Activated CD4-positive, alpha-beta T cell treated with anti-CD3 and anti-CD28 coated beads, Interleukin-2, amount 50 U/mL, for 24 hours (primary cell): Measurements from ENCODE around the gene SPEM3.
A peak's percentile ranks its signal among the peaks of the same experiment; 100 is the strongest.

Experiments used
- DNase-seq, 2 donors: peaks; one replicate each; pipeline ENCODE4 v3.0.0-alpha.2; 2020; ENCODE audit warnings: low read depth in 1 of 2, low spot score in 1 of 2

Gene SPEM3

DNA sequence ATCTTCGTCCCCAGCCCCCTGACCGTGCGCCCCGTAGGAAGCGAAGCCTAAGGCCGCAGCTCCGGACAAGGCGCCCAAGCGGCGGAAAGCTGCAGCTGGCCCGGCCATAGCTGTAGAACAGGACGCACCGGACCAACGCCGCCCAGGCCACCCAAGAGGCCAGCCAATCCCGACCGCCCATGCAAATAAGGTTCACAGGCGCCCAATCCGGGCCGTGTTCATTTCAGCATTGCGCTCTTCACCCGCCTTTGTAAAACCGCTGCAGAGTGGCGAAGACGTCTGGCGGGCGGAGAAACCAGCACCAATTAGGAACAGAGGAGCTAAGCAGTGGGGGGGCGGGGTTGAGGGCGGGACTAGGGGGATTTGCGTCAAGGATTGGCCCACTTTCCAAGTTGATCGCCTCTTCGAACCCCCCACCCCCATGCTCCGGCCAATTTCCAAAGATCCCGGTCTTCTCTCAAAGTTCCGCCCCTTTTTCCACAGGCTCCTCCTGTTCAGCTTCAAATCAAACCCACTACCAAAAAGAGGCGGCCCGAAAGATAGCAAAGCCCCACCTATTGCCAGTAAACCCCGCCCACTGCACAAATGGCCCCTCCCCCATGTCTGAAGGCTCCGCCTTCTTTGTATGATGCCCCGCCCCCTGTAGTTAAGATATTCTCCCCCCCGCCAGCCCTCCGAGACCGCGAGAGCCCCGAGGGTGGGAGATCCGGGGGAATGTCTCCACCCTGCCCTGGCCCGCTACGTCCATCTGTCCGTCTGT is 24.5 kb upstream of the SPEM3 start, which contains the start of gene TMEM256:
TSS of gene TMEM256 (minus strand) at position 121 of the 760 bp plus-strand sequence. CDS start at position 108, 13 bp downstream.
- DNase-seq = peak; percentile 93 to 96

DNA sequence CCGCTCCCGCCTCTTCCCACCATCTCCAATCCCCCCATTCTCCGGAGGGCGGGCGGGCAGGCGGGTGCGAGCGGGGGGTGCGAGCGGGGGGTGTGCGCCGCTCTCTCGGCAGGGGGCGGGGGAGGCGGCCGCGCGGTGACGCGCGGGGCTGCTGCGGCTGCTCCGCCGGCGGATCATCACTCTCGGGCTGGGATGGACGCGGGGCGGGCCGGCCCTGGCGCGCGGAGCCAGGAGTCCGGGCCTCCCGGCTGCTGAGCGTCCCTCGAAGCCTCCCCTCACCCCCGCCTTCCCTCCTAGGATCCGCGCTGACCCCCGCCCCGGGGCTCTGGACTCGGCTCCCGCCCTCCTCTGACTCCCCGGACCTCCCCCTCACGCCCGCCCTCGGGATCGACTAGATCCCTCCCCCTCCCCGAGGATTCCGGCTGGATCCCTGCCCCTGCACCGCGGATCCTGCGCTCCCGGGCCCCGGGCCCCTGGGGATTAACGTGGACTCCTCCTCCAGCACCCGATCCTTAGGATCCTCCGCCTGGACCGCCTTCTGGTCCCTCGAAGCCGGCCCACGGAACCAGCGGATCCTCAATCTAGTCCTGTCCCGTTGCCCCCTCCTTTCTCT is 23.8 kb upstream of the SPEM3 start:
- peak in 1 of 2 donors; percentile 32 for DNase-seq

DNA sequence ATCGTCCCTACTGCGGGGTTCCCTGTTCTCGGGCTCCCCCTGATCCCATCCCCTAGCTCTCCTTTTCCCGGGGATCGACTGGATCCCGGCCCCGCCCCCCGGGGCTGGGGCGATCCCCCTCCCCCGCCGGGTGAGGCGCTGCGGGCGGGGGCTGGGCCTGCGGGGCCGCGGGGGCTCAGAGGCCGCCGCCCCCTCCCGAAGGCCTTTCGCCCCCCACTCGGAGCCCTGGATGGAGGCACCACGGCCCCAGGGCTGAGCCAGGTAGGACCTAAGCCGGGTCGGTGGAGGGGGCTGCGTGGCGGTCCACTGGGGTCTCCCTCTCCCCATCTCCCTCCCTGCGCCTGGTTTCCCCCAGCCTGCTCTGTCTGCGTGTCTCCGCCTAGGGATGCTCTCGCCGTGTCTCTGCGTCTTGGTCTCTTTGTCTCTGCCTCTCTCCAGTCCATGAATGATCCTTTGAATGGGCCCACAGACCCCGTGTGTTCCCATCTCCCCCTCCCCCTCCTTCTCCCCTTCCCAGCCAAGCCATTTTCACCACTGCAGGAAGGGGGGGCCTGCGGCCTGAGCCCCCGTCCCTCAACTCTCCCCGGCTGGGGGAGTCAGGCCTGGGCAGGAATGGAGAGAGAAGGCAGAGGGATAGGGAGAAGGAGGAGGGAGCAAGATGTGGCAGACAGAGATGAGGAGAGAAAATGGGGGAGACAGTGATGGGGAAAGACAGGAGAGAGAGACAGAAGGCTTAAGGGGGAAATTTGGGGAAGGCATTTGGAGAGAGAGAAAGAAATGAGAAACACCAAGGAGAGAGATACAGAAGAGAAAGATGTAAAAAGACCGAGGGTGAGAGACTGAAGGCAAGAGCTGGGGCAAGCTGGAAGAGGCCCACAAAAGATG is 23.1 kb upstream of the SPEM3 start:
- no peak for DNase-seq

DNA sequence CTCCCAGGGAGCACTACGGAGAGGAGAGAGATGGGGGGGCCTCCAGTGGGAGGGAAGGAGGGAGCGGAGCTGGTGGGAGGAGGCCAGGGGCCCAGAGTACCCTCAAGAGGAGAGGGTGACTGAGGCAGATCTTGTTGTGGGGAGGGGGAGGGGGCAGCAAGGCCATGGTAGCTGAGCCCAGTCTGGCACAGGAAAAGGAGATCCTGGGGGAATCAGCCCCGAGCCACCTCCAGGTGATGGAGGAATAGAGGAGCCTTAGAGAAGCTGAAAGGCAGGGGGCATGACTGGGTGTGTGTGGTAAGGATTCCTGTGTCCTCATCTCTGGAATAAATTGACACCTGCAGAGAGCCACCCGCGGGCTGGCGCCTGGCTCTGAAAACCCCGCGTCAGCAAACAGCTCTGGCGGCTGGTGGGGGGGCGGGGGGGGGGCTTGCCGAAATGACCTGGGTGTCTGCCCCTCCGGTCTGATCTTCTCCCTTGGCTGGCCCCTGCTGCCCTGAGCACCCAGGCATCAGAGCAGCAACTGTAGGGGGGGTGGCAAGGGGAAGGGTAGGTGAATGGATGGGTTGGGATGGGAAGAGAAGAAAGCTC is 22.3 kb upstream of the SPEM3 start:
- no peak for DNase-seq

DNA sequence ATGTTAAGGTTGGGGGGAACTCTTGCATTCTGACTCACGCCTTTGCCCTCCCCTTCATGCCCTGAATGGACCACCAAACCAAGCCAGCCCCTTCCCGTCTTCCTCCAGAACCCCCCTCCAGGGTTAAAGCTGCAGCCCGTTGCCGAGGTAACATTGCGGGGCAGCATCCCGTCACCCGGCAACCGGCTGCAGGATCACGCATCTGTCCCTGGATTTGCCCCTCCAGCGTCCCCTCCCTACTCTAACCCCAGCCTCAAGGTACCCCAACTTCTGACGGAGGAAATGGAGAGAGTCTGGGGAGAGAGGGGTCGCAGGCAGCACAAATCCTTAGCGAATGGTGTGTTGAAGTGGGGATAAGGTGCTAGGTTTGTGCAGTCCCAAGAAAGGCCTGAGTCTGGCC is 21.6 kb upstream of the SPEM3 start:
- no peak for DNase-seq

DNA sequence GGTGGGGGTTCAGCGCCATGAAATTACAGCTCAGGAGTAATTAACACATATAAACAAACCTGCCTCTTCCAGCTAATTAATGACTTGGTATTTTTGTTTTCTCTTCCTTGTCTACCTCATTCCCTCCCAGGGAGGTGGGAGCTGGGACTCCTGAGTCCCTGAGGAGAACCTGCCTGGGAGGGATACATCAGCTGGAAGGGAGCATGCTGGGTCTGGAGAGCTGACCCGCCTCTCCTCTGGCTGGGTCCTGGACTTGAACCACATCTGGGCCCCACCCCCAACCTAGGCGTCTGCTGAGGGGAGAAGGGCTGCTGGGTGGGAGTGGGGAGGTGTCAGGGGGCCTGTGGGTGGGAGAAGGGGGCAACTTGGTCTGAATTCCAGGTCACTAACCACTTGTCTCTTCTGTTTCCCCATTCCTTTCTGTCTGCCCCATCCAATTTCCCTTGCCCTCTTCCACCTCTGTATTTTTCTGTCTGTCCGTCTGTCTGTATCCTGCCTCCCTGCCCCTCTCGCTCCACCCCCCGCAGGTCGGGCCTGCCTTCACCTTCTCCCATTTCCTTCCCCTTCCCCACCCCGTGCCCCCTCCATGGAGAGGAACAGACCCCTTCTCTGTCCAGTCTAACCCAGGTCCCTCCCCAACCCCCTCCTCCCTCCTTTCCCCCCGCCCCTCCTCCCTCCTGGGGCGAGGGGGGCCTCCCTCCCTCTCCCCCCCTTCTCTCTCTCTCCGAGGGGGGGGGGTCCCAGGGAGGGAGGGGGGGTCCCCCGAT is 21.0 kb upstream of the SPEM3 start, which contains the start of gene NLGN2:
TSS of gene NLGN2 (plus strand) at position 361 of the 767 bp plus-strand sequence. CDS start 411 bp downstream, outside the sequence.
- DNase-seq = no peak

DNA sequence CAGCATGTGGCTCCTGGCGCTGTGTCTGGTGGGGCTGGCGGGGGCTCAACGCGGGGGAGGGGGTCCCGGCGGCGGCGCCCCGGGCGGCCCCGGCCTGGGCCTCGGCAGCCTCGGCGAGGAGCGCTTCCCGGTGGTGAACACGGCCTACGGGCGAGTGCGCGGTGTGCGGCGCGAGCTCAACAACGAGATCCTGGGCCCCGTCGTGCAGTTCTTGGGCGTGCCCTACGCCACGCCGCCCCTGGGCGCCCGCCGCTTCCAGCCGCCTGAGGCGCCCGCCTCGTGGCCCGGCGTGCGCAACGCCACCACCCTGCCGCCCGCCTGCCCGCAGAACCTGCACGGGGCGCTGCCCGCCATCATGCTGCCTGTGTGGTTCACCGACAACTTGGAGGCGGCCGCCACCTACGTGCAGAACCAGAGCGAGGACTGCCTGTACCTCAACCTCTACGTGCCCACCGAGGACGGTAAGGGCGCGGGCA is 20.4 kb upstream of the SPEM3 start:
- no peak for DNase-seq

DNA sequence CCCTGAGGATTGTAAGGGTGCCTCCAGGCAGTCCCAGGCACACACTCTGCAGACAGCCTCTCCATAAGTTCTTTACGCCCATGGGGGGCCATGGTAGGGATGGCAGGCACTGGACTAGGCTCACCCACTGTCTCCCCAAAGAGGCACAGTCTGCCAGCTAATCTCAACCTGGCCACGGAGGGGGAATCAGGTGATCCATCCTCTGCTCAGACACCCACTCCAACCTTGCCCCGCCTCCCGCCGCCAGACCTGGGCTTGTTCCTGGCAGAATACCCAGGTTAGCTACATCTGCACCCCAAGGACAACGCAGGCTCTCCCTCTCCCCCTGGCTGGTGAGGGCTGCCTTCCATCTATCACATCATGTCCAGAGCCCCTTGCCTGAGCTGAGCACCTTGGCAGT is 19.8 kb upstream of the SPEM3 start:
- no peak for DNase-seq

DNA sequence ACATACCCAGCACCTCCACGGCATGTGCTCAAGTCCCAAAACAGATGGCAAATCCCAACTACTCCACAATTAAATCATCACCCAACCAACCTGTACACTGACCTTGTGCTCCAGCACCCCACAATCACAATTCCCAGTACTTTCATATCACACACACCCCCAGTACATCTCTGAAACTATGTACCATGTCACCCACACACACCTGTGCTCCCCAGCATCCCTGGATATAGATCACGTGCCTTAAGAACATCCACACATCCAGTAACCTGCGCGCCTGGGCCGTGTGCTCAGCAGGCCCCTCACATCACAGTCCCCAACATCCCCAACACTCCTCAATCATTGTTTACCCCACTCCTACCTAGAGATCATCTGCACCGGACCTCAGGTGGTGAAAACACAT is 18.9 kb upstream of the SPEM3 start:
- no peak for DNase-seq

DNA sequence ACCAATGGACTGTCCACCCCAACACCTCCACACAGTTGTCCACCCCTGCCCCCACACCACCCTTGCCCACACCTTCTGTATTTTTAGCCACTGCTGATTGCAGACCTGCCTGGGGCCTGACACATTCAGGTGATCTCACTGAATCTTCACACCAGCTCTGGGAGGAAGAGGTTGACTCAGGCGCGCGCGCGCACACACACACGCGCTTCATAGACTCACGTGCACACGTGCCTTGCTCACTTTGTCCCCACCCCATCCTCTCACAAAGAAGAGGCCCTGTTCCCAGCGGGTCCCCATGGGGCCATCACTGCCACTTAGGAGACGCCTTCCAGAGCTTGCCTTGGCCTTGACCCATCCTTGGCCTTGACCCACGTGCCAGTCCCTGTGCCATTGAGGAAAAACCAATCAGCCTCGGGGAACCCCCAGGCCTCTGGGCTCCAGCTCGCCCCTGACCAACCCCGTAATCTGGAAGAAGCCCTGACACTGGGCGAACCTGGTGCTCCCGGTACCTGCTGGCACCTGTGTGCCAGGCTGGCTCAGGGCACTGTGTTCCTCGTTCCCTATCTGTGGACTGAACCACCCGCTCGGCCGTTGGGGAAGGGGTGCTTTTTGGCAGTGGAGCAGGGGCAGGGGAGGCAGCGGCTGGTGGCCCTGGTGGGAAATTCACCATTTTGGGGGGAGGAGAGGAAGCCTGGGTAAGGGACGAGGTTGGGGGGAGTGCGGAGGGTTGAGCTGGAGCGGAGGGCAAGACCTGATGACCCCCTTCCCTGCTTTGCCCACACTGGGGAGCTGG is 17.8 kb upstream of the SPEM3 start:
- no peak for DNase-seq

DNA sequence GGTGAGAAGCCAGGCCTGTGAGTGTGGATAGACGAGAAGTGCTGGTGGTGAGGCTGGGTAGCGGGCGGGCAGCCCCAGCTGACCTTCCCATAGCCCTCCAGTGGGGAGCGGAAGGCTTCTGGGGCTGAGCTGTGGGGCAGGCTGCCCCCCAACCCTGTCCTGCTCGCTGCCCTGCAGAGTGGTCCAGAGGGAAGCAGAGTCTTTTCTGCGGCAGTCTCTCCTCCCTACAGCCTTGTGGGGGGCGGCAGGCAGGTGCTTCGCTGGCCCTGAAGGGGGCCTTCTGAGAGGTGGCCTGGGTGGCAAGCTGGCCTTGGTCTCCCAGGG is 17.3 kb upstream of the SPEM3 start:
- DNase-seq = no peak

DNA sequence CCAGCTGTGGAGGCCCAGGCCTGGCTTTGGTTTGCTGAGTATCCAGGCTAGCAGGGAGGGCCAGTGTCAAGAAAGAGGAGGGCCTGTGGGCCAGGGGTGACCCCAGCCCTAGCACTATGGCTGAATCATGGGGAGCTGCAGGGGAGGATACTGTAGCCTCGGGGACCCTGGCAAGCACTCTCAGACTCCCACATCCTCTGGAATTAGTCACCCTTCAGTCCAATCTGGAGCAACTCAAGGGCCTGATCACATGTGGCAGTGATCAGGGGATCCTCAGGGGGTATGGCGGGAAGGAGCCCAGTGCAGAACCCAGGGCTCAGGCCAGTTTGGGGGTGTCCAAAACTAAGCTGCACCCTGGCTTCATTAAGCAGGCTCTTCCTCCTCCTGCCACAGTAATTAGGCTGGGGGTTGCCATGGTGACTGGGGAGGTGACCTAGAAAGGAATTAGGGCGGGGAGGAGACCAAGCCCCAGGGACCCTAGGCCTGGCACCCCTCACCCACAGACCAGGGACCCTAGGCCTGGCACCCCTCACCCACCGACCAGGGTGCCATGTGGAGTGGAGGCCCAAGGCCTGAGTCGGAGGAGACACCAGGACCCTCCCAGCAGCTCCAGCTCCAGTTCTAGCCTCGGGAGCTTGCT is 15.2 kb upstream of the SPEM3 start:
- no peak for DNase-seq

DNA sequence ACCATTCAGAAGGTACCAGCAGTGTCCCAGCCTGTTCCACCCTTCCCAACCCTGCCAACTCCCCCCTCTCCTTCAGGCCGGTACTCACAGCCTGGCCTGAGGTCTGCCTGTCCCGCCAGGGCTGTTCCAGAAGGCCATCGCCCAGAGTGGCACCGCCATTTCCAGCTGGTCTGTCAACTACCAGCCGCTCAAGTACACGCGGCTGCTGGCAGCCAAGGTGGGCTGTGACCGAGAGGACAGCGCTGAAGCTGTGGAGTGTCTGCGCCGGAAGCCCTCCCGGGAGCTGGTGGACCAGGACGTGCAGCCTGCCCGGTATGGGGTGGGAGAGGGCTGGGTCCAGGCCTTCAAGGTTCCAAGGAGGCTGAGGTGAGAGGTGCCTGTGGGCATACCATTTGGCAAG is 13.8 kb upstream of the SPEM3 start:
- no peak for DNase-seq

DNA sequence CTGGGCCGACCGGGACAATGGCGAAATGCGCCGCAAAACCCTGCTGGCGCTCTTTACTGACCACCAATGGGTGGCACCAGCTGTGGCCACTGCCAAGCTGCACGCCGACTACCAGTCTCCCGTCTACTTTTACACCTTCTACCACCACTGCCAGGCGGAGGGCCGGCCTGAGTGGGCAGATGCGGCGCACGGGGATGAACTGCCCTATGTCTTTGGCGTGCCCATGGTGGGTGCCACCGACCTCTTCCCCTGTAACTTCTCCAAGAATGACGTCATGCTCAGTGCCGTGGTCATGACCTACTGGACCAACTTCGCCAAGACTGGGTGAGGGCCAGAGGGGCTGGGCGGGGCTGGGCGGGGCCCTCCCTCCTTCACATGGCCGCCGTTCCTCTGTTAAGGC is 12.9 kb upstream of the SPEM3 start:
- DNase-seq = no peak

DNA sequence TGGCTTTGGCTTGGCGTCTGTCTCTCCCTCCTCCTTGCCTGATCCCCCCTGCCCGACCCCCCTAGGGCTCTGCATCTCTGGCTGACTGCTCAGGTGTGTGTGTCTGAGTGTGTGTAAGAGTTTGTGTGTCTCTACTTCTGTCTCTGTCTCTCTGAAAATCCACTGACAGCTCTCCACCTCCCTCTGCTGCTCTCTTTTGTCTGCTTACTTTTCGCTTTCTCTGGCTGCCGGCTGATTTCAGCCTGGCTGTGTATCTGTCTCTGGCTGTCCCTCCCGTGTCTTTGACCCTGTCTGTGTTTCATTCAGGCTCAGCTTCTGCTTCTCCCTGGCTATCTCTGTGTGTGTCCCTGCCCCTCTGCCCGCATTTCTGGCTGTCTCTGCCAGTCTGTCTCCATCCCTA is 12.3 kb upstream of the SPEM3 start:
- no peak for DNase-seq

DNA sequence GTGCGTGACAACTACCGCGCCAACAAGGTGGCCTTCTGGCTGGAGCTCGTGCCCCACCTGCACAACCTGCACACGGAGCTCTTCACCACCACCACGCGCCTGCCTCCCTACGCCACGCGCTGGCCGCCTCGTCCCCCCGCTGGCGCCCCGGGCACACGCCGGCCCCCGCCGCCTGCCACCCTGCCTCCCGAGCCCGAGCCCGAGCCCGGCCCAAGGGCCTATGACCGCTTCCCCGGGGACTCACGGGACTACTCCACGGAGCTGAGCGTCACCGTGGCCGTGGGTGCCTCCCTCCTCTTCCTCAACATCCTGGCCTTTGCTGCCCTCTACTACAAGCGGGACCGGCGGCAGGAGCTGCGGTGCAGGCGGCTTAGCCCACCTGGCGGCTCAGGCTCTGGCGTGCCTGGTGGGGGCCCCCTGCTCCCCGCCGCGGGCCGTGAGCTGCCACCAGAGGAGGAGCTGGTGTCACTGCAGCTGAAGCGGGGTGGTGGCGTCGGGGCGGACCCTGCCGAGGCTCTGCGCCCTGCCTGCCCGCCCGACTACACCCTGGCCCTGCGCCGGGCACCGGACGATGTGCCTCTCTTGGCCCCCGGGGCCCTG is 11.5 kb upstream of the SPEM3 start:
- no peak for DNase-seq

DNA sequence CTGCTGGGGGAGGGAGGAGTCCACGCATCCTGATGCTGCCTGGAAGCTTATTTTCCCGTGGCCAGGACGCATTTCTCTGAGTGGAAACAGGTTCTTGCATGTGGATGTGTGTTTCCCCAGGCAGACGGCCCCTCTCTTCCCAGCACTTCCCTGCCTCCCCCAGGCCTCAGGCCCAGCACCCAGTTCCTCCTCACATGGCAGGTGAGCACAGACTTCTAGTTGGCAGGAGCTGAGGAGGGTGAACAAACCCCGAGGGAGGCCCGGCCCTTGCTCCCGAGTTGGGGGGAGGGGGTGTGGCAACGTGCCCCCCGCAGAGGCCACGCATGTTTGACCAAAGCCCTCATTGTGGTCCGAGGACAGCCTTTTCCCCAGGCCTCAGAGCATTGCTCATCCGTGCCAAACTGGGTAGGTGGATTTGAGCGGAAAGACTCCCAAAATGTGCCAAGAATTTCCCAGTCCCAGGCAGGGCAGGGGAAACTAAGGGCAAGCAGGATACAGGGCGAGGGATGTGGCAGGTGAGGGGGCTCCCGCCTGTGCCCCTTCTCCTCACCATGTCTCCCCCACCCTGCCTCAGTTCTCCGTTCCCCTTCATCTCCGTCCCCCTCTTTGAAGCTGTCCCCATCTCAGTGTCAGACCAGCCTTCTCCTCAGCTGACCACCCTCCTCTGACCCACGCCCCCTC is 10.0 kb upstream of the SPEM3 start:
- DNase-seq = no peak

DNA sequence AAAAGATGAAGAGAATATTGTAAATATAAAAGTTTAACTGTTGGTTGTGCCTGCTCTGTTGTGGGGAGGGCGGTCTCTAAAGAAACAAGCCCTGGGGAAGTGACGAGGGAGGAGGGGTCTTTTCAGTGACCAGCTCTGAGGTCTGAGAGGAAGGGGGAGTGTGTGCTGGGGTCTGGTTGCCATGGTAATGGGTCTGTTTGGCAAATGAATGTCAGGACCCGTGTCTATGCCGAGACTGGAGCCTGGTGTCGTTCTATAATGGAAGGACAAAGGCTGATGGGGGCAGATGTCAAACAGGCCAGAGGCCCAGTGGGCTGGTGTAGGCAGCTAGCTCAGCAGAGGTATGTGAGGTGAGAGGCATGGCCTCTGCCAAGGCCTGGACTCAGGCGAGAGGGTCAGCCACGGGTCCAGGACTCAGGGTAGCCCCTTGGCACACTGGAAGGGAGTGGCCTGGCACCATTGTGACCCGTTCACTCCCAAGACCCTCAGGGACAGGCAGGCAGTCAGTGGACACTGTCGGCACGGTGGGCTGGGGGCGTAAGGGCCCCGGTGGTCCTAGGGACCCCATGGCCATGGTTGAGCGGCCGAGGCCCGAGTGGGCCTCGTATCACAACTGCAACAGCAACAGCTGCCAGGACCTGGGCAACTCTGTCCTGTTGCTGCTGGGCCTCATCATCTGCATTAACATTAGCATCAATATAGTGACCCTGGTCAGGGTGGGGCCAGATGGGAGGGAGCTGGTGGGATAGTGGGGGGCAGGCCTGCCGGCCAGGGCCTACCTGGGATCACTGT is 8.6 kb upstream of the SPEM3 start, which contains the start of gene SPEM1:
TSS of gene SPEM1 (plus strand) at position 506 of the 792 bp plus-strand sequence. CDS start at position 567, 61 bp downstream.
- DNase-seq = no peak
